Stimulated activated CD8-positive, alpha-beta memory T cell treated with anti-CD3 and anti-CD28 coated beads, Interleukin-12 subunit alpha, Interleukin-12 subunit beta, amount 100 ng/mL, for 4 hours (primary cell): ENCODE results near the gene PVRIG.
"Not testable (repeated sequence)": the region's sequence is repeated elsewhere in the genome, so short reads cannot be mapped to it uniquely, and the experiment has no call there.

Source experiments
- DNase-seq: peaks from one replicate; pipeline ENCODE4 v3.0.0-alpha.2; 2020; ENCODE audit warnings: low read depth

The PVRIG gene

GRCh38 chr7:100219801-100220585, at the start of gene PVRIG:
PVRIG (plus strand) TSS chr7:100219949; CDS start chr7:100219971, 22 bp downstream.
- not testable (repeated sequence) for DNase-seq

DNA sequence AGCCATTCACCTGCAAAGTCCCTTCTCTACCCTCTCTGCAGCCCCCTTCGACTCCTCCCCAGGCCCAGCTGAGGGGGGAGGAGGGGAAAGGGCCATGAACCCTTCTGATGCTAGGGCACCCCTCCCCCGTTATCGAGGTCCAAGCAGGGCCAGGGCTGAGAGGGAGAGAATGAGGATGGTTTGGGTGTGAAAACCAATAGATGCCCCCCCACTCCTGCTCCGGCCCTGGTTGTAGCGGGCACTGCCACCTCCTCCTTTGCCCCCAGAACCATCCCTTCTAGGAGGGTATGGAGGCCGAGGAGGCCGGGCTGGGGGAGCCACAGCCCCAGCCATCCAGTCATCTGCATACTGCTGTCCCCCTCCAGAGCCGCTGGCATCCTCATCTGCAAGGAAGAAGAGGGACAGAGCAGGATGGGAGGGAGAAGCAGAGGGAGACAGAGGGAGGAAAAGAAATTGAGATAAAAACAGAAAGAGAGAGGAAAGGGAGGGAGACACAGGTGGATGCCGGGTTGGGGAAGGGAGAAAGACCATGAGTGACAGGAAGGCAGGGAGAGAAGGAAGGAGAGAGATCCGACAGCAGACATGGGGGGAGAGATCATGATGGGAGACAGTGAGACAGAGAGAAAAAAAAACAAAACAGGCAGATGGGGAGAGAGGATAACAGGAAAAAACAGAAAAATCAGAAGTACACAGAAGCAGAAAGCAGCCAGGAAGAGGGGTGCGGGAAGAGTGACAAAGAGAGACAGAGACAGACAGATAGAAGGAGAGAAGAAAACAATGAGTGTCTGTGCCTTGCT, 49.5 kb upstream of the PVRIG start:
- no peak for DNase-seq

DNA sequence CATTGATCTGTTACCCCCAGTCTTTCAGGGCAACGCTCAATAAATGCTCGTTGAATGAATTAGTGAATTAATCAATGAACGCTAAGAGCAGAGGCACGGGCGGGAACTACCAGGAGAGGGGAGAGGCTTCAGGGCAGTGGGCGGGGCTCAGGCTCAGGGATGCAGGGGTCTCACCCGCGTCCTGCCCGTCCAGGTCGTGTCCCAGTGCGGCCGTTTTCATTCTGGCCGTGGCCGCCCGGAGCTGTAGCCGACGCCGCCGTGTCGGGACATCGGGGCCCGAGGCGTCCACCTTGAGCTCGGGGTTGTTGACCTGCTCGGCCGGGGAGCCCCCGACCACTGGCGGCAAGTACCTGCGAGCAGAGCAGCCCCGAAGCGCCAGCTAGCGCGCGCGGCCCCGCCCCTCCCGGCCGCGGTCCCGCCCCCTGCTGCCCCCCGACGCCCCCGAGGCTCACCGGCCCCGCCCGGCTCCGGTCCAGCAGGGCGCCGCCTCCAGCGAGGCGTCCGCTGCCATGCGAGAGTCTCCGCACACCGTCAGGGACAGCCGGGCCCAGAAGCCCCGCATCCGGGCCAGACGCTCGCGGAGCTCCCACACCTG, 48.6 kb upstream of the PVRIG start:
- DNase-seq: no peak

GRCh38 chr7:100171840-100172239, 47.9 kb upstream of the PVRIG start:
- DNase-seq: no peak

DNA sequence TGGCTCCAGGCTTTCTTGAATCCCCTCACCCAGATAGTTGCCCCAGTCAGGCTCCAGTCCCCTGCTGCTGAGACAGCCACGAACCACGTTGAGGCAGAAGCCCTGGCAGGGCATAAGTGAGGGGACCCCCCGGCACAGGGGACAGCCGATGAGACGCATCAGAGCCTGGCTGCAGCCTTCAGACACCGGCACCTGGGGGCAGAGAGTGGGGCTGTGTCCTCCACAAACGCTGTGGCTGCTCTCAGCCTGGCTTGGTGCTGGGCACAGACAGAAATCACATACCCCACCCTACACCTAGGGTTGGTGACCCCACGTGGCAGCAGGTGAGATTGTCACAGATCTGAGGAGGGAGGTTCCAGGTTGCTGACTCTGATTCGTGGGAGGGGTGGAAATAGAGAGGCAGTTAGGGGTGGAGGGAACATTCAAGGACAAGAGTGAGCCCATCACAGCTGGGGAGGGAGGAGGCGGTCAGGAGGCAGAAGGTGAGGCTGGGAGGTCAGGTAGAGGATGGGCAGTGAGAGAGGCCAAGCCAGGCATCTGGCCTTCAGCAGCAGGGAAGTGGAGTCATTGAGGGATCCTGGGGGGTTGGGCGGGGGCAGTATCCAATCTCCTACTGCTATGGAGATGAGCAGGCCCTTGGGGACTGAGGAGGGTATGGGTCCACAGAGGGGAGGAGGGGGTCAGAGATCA, 45.8 kb upstream of the PVRIG start:
- DNase-seq: no peak

- DNase-seq: no peak
These were observed 45.2 kb upstream of the PVRIG start for GRCh38 chr7:100174582-100174981.

- no peak for DNase-seq
These were observed 44.3 kb upstream of the PVRIG start for GRCh38 chr7:100175296-100175935.

DNA sequence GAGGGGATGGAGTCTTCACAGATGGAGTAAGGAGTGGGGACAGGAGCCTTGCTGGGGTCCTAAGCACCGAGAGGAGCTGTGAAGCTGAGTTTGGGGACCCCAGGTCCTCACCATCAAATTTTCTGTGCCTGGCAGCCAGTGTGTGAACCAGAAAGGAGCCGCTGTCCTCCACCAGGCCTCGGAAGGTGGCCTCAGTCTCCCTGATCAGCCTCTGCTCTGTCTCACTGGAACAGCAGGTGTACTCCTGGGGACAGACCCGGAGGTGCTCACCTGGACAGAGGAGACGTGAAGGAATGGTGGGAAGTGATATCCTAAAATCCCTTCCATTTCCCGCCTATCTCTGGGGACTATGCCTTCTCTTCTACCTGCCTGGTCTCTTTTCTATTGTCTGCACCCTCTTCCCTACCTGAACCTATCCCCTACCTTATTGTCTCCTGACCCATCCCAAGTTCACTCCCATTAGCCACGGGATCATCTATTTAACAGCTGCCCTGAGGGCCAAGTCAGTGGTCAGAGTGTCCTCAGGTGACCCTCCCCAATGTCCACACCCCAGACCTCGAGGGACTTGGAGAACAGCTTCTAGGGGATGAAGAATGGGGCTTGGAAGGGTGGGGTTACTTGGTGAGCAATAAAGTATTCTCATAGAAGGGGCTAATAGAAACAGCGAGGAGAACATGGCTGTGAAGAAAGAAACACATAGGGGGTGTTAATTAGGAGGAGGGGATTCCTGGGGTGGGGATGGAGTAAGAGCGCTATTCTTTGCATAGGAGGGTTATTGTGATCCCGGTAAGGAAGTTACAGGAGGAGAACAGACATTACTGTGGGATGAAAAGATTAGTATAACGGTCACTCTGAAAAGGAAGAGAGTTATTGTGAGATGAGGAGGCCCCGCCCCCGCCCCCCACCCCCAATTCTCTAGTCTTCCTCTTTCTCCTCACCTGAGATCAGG, 43.4 kb upstream of the PVRIG start:
- DNase-seq: no peak

GRCh38 chr7:100177045-100178001, 42.4 kb upstream of the PVRIG start, which contains the start of the genes GPC2 and STAG3:
GPC2 (minus strand) TSS chr7:100177381; CDS start chr7:100177199, 182 bp downstream.
STAG3 (plus strand) TSS chr7:100177918; CDS start chr7:100180557, 2,639 bp downstream.
- DNase-seq: peak; percentile 94

DNA sequence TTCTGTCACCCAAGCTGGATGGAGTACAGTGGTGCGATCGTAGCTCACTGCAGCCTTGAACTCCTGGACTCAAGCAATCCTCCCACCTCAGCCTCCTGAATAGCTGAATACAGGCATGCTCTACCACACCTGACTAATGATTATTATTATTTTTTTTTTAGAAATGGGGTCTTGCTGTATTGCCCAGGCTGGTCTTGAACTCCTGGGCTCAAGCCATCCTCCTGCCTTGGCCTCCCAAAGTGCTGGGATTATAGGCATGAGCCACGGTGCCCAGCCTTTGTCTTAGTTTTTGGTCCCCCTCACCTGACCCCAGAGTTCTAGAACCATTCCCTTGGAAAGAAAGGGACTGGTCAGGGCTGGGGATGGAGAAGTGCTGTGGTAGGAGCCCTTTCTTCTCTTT, 39.7 kb upstream of the PVRIG start:
- not testable (repeated sequence) for DNase-seq

GRCh38 chr7:100182616-100183015, 37.1 kb upstream of the PVRIG start:
- DNase-seq: not testable (repeated sequence)

DNA sequence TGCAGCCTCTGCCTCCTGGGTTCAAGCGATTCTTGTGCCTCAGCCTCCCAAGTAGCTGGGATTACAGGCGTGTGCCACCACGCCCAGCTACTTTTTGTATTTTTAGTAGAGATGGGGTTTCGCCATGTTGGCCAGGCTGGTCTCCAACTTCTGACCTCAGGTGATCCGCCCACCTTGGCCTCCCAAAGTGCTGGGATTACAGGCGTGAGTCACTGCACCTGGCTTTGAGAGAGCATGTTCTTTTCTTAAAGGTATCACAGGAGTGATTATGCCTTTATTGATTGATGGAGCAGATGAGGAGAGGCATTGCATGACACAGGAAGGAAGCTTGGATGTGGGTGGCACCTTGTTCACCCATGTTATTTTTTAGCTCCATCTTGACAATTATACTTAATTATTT, 36.7 kb upstream of the PVRIG start:
- not testable (repeated sequence) for DNase-seq

- no peak for DNase-seq
These were observed 34.0 kb upstream of the PVRIG start for GRCh38 chr7:100185726-100186125.

DNA sequence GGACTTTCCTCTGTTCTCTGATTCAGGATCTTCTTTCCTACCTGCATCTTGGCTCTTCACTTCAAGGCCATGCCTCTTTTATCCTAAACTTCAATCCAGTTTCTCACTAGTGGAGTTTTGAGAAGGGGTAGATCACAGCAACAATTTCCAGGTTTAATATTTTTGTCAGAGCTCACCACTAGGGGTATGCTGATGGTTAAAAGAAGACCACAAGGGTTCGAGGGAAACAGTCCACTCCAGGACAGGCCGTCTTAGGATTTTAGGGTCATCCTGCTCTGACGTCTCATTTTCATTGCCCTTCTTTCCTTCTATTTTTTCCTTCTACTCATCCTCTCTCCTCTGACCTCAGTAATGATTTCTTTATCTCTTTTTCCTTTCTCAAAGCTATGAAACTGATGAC, 30.7 kb upstream of the PVRIG start:
- no peak for DNase-seq

DNA sequence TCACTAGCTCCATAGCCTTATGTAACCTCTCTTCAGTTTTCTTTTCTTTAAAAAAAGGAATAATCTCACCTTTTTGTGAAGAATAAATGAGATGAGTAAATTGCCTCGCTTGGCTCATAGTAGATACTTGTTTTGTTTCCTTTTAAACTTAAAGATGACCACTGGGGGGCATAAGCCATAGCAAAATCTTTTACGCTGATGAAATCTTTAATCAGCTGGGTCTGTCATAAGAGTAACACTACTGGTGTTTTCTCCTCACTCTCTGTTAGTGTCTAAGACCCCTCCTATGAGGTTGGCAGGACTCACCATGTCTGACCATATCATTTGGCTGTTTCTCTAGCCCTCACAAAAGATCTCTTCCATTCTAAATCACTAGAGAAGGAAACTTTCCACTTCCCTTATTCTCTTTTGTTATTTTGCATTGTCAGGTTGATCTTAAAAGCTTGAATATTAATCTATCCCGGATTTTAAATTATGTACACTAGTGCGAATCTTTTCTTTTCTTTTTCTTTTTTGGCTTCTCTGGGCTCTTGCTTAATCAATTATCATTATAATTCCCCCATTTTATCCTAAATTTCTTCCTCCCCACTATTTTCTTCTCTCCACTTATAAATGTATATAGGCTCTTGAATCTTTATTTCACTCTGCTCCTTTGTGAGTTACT, 29.6 kb upstream of the PVRIG start:
- no peak for DNase-seq

DNA sequence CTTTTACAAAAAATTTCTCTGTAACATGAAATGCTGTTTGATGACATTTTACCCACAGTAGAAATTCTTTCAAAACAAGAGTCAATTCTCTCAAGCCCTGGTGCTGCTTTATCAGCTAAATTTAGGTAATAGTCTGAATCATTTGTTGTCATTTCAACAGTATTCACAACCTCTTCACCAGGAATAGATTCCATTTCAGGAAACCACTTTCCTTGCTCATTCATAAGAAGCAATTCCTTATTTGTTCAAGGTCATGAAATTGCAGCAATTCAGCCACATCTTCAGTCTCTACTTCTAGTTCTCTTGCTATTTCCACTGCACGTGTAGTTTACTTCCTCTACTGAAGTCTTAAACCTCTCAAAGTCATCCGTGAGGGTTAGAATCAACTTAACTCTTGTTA, 28.0 kb upstream of the PVRIG start:
- DNase-seq: no peak

GRCh38 chr7:100192281-100192862, 27.4 kb upstream of the PVRIG start:
- not testable (repeated sequence) for DNase-seq

GRCh38 chr7:100192969-100193368, 26.8 kb upstream of the PVRIG start:
- DNase-seq: no peak
